ENCODE measurements around the gene SLC35G6.
"Not testable (repeated sequence)": the region's sequence is repeated elsewhere in the genome, so short reads cannot be mapped to it uniquely, and the experiment has no call there.

Gene SLC35G6

GRCh38 chr17:7481275-7481674 is at the start of gene SLC35G6:
TSS of gene SLC35G6 (plus strand) at chr17:7481446. CDS start at chr17:7481517, 71 bp downstream.
- DNase-seq (ENCODE audit: low read depth) = not testable (repeated sequence)

GRCh38 chr17:7432296-7432695 is 49.0 kb upstream of the SLC35G6 start:
- no peak for DNase-seq (ENCODE audit: low read depth)

- no peak for DNase-seq (ENCODE audit: low read depth)
Measured at GRCh38 chr17:7435676-7436555, 45.3 kb upstream of the SLC35G6 start.

- peak; percentile 72 for DNase-seq (ENCODE audit: low read depth)
Measured at GRCh38 chr17:7436556-7437368, 44.5 kb upstream of the SLC35G6 start.

GRCh38 chr17:7437369-7437863 is 43.8 kb upstream of the SLC35G6 start:
- no peak for DNase-seq (ENCODE audit: low read depth)

GRCh38 chr17:7437950-7438614 is 43.2 kb upstream of the SLC35G6 start:
- DNase-seq (ENCODE audit: low read depth) = no peak

- DNase-seq (ENCODE audit: low read depth) = no peak
Measured at GRCh38 chr17:7438656-7439460, 42.4 kb upstream of the SLC35G6 start.

- DNase-seq (ENCODE audit: low read depth) = no peak
Measured at GRCh38 chr17:7439462-7440112, 41.7 kb upstream of the SLC35G6 start, which contains the start of gene FGF11. TSS of gene FGF11 (plus strand) at chr17:7439512. CDS start at chr17:7439621, 109 bp downstream.

- DNase-seq (ENCODE audit: low read depth) = no peak
Measured at GRCh38 chr17:7440113-7440833, 41.0 kb upstream of the SLC35G6 start.

- DNase-seq (ENCODE audit: low read depth) = no peak
Measured at GRCh38 chr17:7440834-7441195, 40.4 kb upstream of the SLC35G6 start.

GRCh38 chr17:7441266-7441665 is 40.0 kb upstream of the SLC35G6 start:
- no peak for DNase-seq (ENCODE audit: low read depth)

GRCh38 chr17:7442142-7442541 is 39.1 kb upstream of the SLC35G6 start:
- DNase-seq (ENCODE audit: low read depth) = no peak

GRCh38 chr17:7443499-7444485 is 37.5 kb upstream of the SLC35G6 start:
- DNase-seq (ENCODE audit: low read depth) = no peak

GRCh38 chr17:7444682-7445618 is 36.3 kb upstream of the SLC35G6 start, which contains the start of gene CHRNB1:
TSS of gene CHRNB1 (plus strand) at chr17:7445061. CDS start at chr17:7445128, 67 bp downstream.
- DNase-seq (ENCODE audit: low read depth) = peak; percentile 31

- no peak for DNase-seq (ENCODE audit: low read depth)
Measured at GRCh38 chr17:7445619-7445968, 35.7 kb upstream of the SLC35G6 start.

- no peak for DNase-seq (ENCODE audit: low read depth)
Measured at GRCh38 chr17:7448461-7448860, 32.8 kb upstream of the SLC35G6 start.

GRCh38 chr17:7459961-7460545 is 21.2 kb upstream of the SLC35G6 start:
- no peak for DNase-seq (ENCODE audit: low read depth)
